WTC11 (cell line): ENCODE measurements around the gene SNIP1. TPM values are rescaled to one million over a fixed set of nuclear protein-coding genes. Genes with fewer than 3 reads are reported as not detected.
"Not testable (repeated sequence)": the region's sequence is repeated elsewhere in the genome, so short reads cannot be mapped to it uniquely, and the experiment has no call there.

Experiments used
- ATAC-seq: fragments of 200-7000 bp; cut with Tn5 transposase; 2 replicates; pipeline ENCODE4 v1.10.0; 2021; ENCODE audit warnings: mild to moderate bottlenecking, moderate library complexity
- CTCF ChIA-PET: fragments of 300-600 bp; sonication (Branson Sonifier 250); formaldehyde crosslinking; loops from one replicate; lab custom pipeline; 2021; ENCODE audit warnings: antibody characterized with exemption; lab: Charles Lee
- POLR2A ChIA-PET: fragments of 350-600 bp; sonication (Branson Sonifier 250); formaldehyde crosslinking; loops from one replicate; lab custom pipeline; 2021; ENCODE audit warnings: antibody characterized with exemption; lab: Charles Lee
- DNase-seq: peaks from one replicate; pipeline ENCODE4 v3.0.0; 2021; ENCODE audit warnings: low spot score
- H3K27ac Mint-ChIP-seq: 2 replicates; pipeline ENCODE4 v1.8.0; 2021; ENCODE audit warnings: mixed read lengths
- H3K27me3 Mint-ChIP-seq: 2 replicates; pipeline ENCODE4 v1.8.0; 2021; ENCODE audit warnings: low read depth, mild to moderate bottlenecking, moderate library complexity, mixed read lengths
- H3K36me3 Mint-ChIP-seq: 2 replicates; pipeline ENCODE4 v1.8.0; 2021; ENCODE audit warnings: mixed read lengths
- H3K4me1 Mint-ChIP-seq: 2 replicates; pipeline ENCODE4 v1.8.0; 2022; ENCODE audit warnings: mixed read lengths
- H3K4me3 Mint-ChIP-seq: 2 replicates; pipeline ENCODE4 v1.8.0; 2021; ENCODE audit warnings: mild to moderate bottlenecking, moderate library complexity, mixed read lengths
- H3K9me3 Mint-ChIP-seq: 2 replicates; pipeline ENCODE4 v1.8.0; 2021; ENCODE audit warnings: mixed read lengths
- ATF3 ChIP-seq: sonication (generic); formaldehyde crosslinking; conservative IDR thresholded peaks from 2 replicates; pipeline ENCODE4 v1.8.1; 2022; ENCODE audit warnings: mild to moderate bottlenecking, missing genetic modification reagents
- IRF1 ChIP-seq: sonication (generic); formaldehyde crosslinking; IDR thresholded peaks from 2 replicates; pipeline ENCODE4 v1.8.0; 2023; ENCODE audit warnings: missing genetic modification reagents
- MAX ChIP-seq: sonication (generic); formaldehyde crosslinking; IDR thresholded peaks from 2 replicates; pipeline ENCODE4 v1.8.0; 2022; ENCODE audit warnings: mild to moderate bottlenecking, missing genetic modification reagents
- NFATC4 ChIP-seq: fragments of 250-450 bp; sonication (Bioruptor Pico); IDR thresholded peaks from 2 replicates; pipeline ENCODE4 v1.9.0; 2021; ENCODE audit warnings: mild to moderate bottlenecking
- RORB ChIP-seq: fragments of 250-450 bp; sonication (Bioruptor Pico); IDR thresholded peaks from 2 replicates; pipeline ENCODE4 v1.9.0; 2021; ENCODE audit warnings: mild to moderate bottlenecking
- USF1 ChIP-seq: sonication (generic); formaldehyde crosslinking; IDR thresholded peaks from 2 replicates; pipeline ENCODE4 v1.8.0; 2022; ENCODE audit warnings: mild to moderate bottlenecking, missing genetic modification reagents
- ZNF121 ChIP-seq: sonication (generic); formaldehyde crosslinking; IDR thresholded peaks from 2 replicates; pipeline ENCODE4 v1.8.0; 2023; ENCODE audit warnings: missing genetic modification reagents
- ZNF138 ChIP-seq: sonication (generic); formaldehyde crosslinking; conservative IDR thresholded peaks from 2 replicates; pipeline ENCODE4 v1.8.1; 2022; ENCODE audit warnings: mild to moderate bottlenecking, moderate library complexity, missing genetic modification reagents
- ZNF263 ChIP-seq: sonication (generic); formaldehyde crosslinking; IDR thresholded peaks from 2 replicates; pipeline ENCODE4 v1.8.1; 2022; ENCODE audit warnings: low read depth, mild to moderate bottlenecking, moderate library complexity, missing genetic modification reagents
- ZNF396 ChIP-seq: fragments of 250-450 bp; sonication (Bioruptor Pico); IDR thresholded peaks from 2 replicates; pipeline ENCODE4 v1.8.0; 2021; ENCODE audit warnings: mild to moderate bottlenecking, moderate library complexity, borderline replicate concordance
- total RNA-seq: library from RNA; stranded (reverse); gene quantifications from 3 replicates; pipeline ENCODE4 v1.2.3, GENCODE V29; 2021

SNIP1 gene
- total RNA-seq, 1 experiment from 2014 or later: 18.3 TPM

- ChIA-PET POLR2A (no interaction called here), CTCF (no interaction called here)
- ATAC-seq: no peak
- Mint-ChIP-seq H3K4me3 (no peak overlapping the region), H3K36me3 (peaks cover 55% of the 10 kb centered on the region), H3K9me3 (no peaks in the 10 kb centered on the region), H3K27me3 (no peaks in the 10 kb centered on the region), H3K27ac (no peak overlapping the region), H3K4me1 (no peaks in the 10 kb centered on the region)
- no peak for DNase-seq
- TF ChIP-seq ATF3 (CRISPR knock-in tag) (no peak), NFATC4 (no peak), MAX (CRISPR knock-in tag) (no peak)
Measured at GRCh38 chr1:37537378-37537777, 16.7 kb downstream of the SNIP1 start.

GRCh38 chr1:37533317-37534093 is 20.6 kb downstream of the SNIP1 start:
- no peak overlapping the region; the same call in 1 of the 2 replicates for H3K27ac Mint-ChIP-seq
- CTCF ChIA-PET: interaction anchor here (1.1 kb wide), 1 partner anchor 47 kb away, joined by 3 read pairs; no protein-coding TSS in a partner anchor

GRCh38 chr1:37532418-37533156 is 21.5 kb downstream of the SNIP1 start:
- H3K27ac Mint-ChIP-seq, POLR2A ChIA-PET, H3K9me3 Mint-ChIP-seq, H3K4me1 Mint-ChIP-seq, H3K27me3 Mint-ChIP-seq, ATAC-seq, H3K4me3 Mint-ChIP-seq, DNase-seq: not testable (repeated sequence)
- TF ChIP-seq ZNF121 (CRISPR knock-in tag): 0 out of 2 replicates have a peak, but pooled peaks have one; percentile 4
- CTCF ChIA-PET: interaction anchor here (0.7 kb wide), 1 partner anchor 46 kb away, joined by 3 read pairs; no protein-coding TSS in a partner anchor
- H3K36me3 Mint-ChIP-seq: peaks cover 25% of the 10 kb centered on the region

More at GRCh38 chr1:37533317-37534093, 20.6 kb downstream of the SNIP1 start:
- no peak for DNase-seq
- POLR2A ChIA-PET: no interaction called here
- TF ChIP-seq USF1 (CRISPR knock-in tag): no peak
- TF ChIP-seq, all 79 proteins: peak for 0
- Mint-ChIP-seq H3K4me3 (no peak overlapping the region), H3K9me3 (no peaks in the 10 kb centered on the region), H3K4me1 (no peaks in the 10 kb centered on the region), H3K36me3 (peaks cover 30% of the 10 kb centered on the region), H3K27me3 (no peaks in the 10 kb centered on the region)
- no peak for ATAC-seq

GRCh38 chr1:37529888-37530287 is 24.2 kb downstream of the SNIP1 start:
- H3K36me3 Mint-ChIP-seq, H3K9me3 Mint-ChIP-seq, H3K27ac Mint-ChIP-seq, H3K4me1 Mint-ChIP-seq, DNase-seq, CTCF ChIA-PET, ATAC-seq, H3K27me3 Mint-ChIP-seq, POLR2A ChIA-PET, H3K4me3 Mint-ChIP-seq: not testable (repeated sequence)

GRCh38 chr1:37519613-37520012 is 34.5 kb downstream of the SNIP1 start:
- DNase-seq (no peak), ATAC-seq (no peak)
- peaks cover 15% of the 10 kb centered on the region for H3K9me3 Mint-ChIP-seq
- TF ChIP-seq RORB (CRISPR knock-in tag) (no peak), ZNF263 (CRISPR knock-in tag) (no peak), ZNF138 (CRISPR knock-in tag) (no peak), ZNF396 (CRISPR knock-in tag) (no peak), IRF1 (CRISPR knock-in tag) (no peak)
- H3K4me1 Mint-ChIP-seq: peaks cover 22% of the 10 kb centered on the region
- no peak overlapping the region for H3K4me3 Mint-ChIP-seq
- CTCF ChIA-PET: no interaction called here
- POLR2A ChIA-PET: no interaction called here
- 0 out of 2 replicates have a peak, but pooled peaks cover 6% of the 10 kb centered on the region for H3K27me3 Mint-ChIP-seq
- no peak overlapping the region for H3K27ac Mint-ChIP-seq
- peaks cover 3% of the 10 kb centered on the region; the same call in 1 of the 2 replicates for H3K36me3 Mint-ChIP-seq
